HEK293 (cell line): ENCODE results near the gene MRPL44.

ENCODE experiments used
- CTCF ChIA-PET: fragments of 350-600 bp; formaldehyde crosslinking; extraction: SDS; loops from one replicate; lab custom pipeline; 2021; ENCODE audit warnings: antibody characterized with exemption; lab: Yijun Ruan, JAX
- POLR2A ChIA-PET: fragments of 300-600 bp; formaldehyde crosslinking; extraction: SDS; loops from one replicate; lab custom pipeline; 2020; ENCODE audit warnings: antibody characterized with exemption, inconsistent platforms; lab: Yijun Ruan, JAX
- H3K27ac ChIP-seq: fragments of 200-500 bp; sonication (Bioruptor generic); 2 replicates; pipeline ENCODE4 v1.5.1; 2014; ENCODE audit warnings: low read depth, low read length, control low read depth, inconsistent platforms; ENCODE audit errors: extremely low read depth
- H3K36me3 ChIP-seq, 2 experiments: fragments of 200-500 bp in 1 of 2; sonication (Bioruptor generic) in 1 of 2; 1 replicate in 1 of 2; 2 replicates in 1 of 2; pipeline ENCODE4 v1.5.1; 2014 to 2017; ENCODE audit warnings: inconsistent platforms in 2 of 2, low read length in 2 of 2; ENCODE audit not compliant: control insufficient read depth in 2 of 2, insufficient read depth in 1 of 2
- H3K4me1 ChIP-seq: fragments of 200-500 bp; sonication (Bioruptor generic); 2 replicates; pipeline ENCODE4 v1.5.1; 2014; ENCODE audit warnings: mild to moderate bottlenecking, low read length, inconsistent platforms; ENCODE audit not compliant: control insufficient read depth, insufficient read depth
- H3K4me3 ChIP-seq: 2 replicates; pipeline ENCODE4 v1.5.1; 2011; ENCODE audit warnings: low read depth, mild to moderate bottlenecking, control low read depth, low read length, moderate library complexity
- H3K9me3 ChIP-seq: fragments of 200-500 bp; sonication (Bioruptor generic); 2 replicates; pipeline ENCODE4 v1.5.1; 2014; ENCODE audit warnings: low read depth, low read length, inconsistent platforms; ENCODE audit not compliant: control insufficient read depth, insufficient read depth
- BCL11A ChIP-seq: fragments of 450-650 bp; formaldehyde crosslinking; IDR thresholded peaks from 2 replicates; pipeline ENCODE4 v1.5.1; 2016; ENCODE audit warnings: low read depth, missing biosample characterization, missing genetic modification characterization
- FEZF1 ChIP-seq: fragments of 450-650 bp; formaldehyde crosslinking; IDR thresholded peaks from 2 replicates; pipeline ENCODE4 v1.5.1; 2016; ENCODE audit warnings: missing biosample characterization, missing genetic modification characterization
- KLF9 ChIP-seq: fragments of 450-650 bp; formaldehyde crosslinking; IDR thresholded peaks from 2 replicates; pipeline ENCODE4 v1.5.1; 2016; ENCODE audit warnings: missing biosample characterization, missing genetic modification characterization, low read depth
- SCRT2 ChIP-seq: fragments of 450-650 bp; formaldehyde crosslinking; IDR thresholded peaks from 2 replicates; pipeline ENCODE4 v1.5.1; 2016; ENCODE audit warnings: missing biosample characterization, missing genetic modification characterization
- YY2 ChIP-seq: fragments of 450-650 bp; formaldehyde crosslinking; IDR thresholded peaks from 2 replicates; pipeline ENCODE4 v1.5.1; 2016; ENCODE audit warnings: missing biosample characterization, missing genetic modification characterization
- ZNF140 ChIP-seq: fragments of 450-650 bp; formaldehyde crosslinking; IDR thresholded peaks from 2 replicates; pipeline ENCODE4 v1.5.1; 2016; ENCODE audit warnings: missing biosample characterization, missing genetic modification characterization
- ZNF248 ChIP-seq: fragments of 450-650 bp; formaldehyde crosslinking; IDR thresholded peaks from 2 replicates; pipeline ENCODE4 v1.5.1; 2017; ENCODE audit warnings: missing biosample characterization, missing genetic modification characterization
- ZNF266 ChIP-seq: fragments of 450-650 bp; formaldehyde crosslinking; IDR thresholded peaks from 2 replicates; pipeline ENCODE4 v1.5.1; 2016; ENCODE audit warnings: missing biosample characterization, missing genetic modification characterization, low read depth
- ZNF311 ChIP-seq: fragments of 450-650 bp; formaldehyde crosslinking; IDR thresholded peaks from 2 replicates; pipeline ENCODE4 v1.5.1; 2017; ENCODE audit warnings: missing biosample characterization, missing genetic modification characterization, borderline replicate concordance
- ZNF354C ChIP-seq: fragments of 450-650 bp; formaldehyde crosslinking; IDR thresholded peaks from 2 replicates; pipeline ENCODE4 v1.5.1; 2016; ENCODE audit warnings: missing biosample characterization, missing genetic modification characterization, low read depth, borderline replicate concordance
- ZNF514 ChIP-seq: fragments of 450-650 bp; formaldehyde crosslinking; IDR thresholded peaks from 2 replicates; pipeline ENCODE4 v1.5.1; 2016; ENCODE audit warnings: missing biosample characterization, missing genetic modification characterization
- ZNF561 ChIP-seq: fragments of 450-650 bp; IDR thresholded peaks from 2 replicates; pipeline ENCODE4 v1.5.1; 2018; ENCODE audit warnings: missing biosample characterization, missing genetic modification characterization, borderline replicate concordance
- ZNF623 ChIP-seq: fragments of 450-650 bp; formaldehyde crosslinking; IDR thresholded peaks from 2 replicates; pipeline ENCODE4 v1.5.1; 2016; ENCODE audit warnings: missing biosample characterization, missing genetic modification characterization
- ZNF658 ChIP-seq: fragments of 450-650 bp; formaldehyde crosslinking; IDR thresholded peaks from 2 replicates; pipeline ENCODE4; 2016; ENCODE audit warnings: missing biosample characterization, missing genetic modification characterization
- ZNF792 ChIP-seq: fragments of 450-650 bp; formaldehyde crosslinking; IDR thresholded peaks from 2 replicates; pipeline ENCODE4 v1.5.1; 2016; ENCODE audit warnings: missing biosample characterization, missing genetic modification characterization
- ZNF830 ChIP-seq: fragments of 450-650 bp; IDR thresholded peaks from 2 replicates; pipeline ENCODE4 v1.5.0; 2018; ENCODE audit warnings: missing biosample characterization, missing genetic modification characterization, low read depth, mild to moderate bottlenecking, moderate library complexity
- ZNF843 ChIP-seq: fragments of 450-650 bp; formaldehyde crosslinking; IDR thresholded peaks from 2 replicates; pipeline ENCODE4 v1.5.1; 2016; ENCODE audit warnings: missing biosample characterization, missing genetic modification characterization
- ZSCAN30 ChIP-seq: fragments of 450-650 bp; IDR thresholded peaks from 2 replicates; pipeline ENCODE4 v1.5.1; 2018; ENCODE audit warnings: missing biosample characterization, mild to moderate bottlenecking, missing genetic modification characterization, moderate library complexity
- TF ChIP-seq, protein P1 (sequence below): fragments of 450-650 bp; formaldehyde crosslinking; IDR thresholded peaks from 2 replicates; pipeline ENCODE4 v1.5.1; 2016; ENCODE audit warnings: missing biosample characterization, missing genetic modification characterization
- TF ChIP-seq, protein P2 (sequence below): fragments of 450-650 bp; formaldehyde crosslinking; IDR thresholded peaks from 2 replicates; pipeline ENCODE4 v1.5.1; 2016; ENCODE audit warnings: missing biosample characterization, missing genetic modification characterization, low read depth
- TF ChIP-seq, protein P3 (sequence below): sonication (generic); formaldehyde crosslinking; IDR thresholded peaks from 2 replicates; pipeline ENCODE4 v1.8.1; 2022; ENCODE audit warnings: mild to moderate bottlenecking, moderate library complexity, missing genetic modification reagents
- TF ChIP-seq, protein P4 (sequence below): fragments of 450-650 bp; formaldehyde crosslinking; IDR thresholded peaks from 2 replicates; pipeline ENCODE4 v1.5.1; 2017; ENCODE audit warnings: missing biosample characterization, missing genetic modification characterization
- TF ChIP-seq, protein P5 (sequence below): fragments of 450-650 bp; formaldehyde crosslinking; IDR thresholded peaks from 2 replicates; pipeline ENCODE4; 2016; ENCODE audit warnings: missing biosample characterization, missing genetic modification characterization

Gene MRPL44

DNA sequence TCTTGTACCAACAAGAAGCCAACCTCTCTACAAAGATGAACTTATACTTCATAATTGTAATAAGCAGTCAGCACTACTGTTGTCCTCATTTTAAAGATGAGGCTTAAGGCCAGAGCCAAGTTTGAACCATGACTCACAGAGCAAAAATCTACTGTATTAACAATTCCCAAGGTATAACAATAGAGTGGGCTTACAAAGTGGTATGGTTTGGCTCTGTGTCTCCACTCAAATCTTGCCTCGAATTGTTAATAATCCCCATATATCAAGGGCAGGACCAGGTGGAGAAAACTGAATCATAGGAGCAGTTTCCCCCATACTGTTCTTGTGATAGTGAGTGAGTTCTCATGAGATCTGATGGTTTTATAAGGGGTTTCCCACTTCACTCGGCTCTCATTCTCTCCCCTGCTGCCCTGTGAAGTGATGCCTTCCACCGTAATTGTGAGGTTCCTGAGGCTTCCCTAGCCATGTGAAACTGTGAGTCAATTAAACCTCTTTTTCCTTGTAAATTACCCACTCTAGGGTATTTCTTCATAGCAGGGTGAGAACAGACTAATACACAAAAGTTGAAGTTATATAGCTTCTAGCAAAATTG, 19.5 kb downstream of the MRPL44 start:
- ChIA-PET CTCF (interaction anchor here (0.7 to 2.5 kb wide), 3 partner anchors 12 to 221 kb away, joined by 4 to 14 read pairs (median 4); no protein-coding TSS in a partner anchor), POLR2A (no interaction called here)
- H3K36me3 ChIP-seq = peaks cover 7 to 43% of the 10 kb centered on the region in 2 experiments
- no peak overlapping the region for H3K4me3 ChIP-seq
- TF ChIP-seq, protein P1, sequence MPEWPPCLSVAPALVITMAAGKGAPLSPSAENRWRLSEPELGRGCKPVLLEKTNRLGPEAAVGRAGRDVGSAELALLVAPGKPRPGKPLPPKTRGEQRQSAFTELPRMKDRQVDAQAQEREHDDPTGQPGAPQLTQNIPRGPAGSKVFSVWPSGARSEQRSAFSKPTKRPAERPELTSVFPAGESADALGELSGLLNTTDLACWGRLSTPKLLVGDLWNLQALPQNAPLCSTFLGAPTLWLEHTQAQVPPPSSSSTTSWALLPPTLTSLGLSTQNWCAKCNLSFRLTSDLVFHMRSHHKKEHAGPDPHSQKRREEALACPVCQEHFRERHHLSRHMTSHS (tag by site-specific recombination) = no peak
- TF ChIP-seq ZNF514 (tag by site-specific recombination) = no peak
- TF ChIP-seq FEZF1 (tag by site-specific recombination) = no peak
- TF ChIP-seq YY2 = no peak
- TF ChIP-seq ZNF561 (tag by site-specific recombination) = no peak
- TF ChIP-seq ZNF623 = no peak
- TF ChIP-seq, protein P2, sequence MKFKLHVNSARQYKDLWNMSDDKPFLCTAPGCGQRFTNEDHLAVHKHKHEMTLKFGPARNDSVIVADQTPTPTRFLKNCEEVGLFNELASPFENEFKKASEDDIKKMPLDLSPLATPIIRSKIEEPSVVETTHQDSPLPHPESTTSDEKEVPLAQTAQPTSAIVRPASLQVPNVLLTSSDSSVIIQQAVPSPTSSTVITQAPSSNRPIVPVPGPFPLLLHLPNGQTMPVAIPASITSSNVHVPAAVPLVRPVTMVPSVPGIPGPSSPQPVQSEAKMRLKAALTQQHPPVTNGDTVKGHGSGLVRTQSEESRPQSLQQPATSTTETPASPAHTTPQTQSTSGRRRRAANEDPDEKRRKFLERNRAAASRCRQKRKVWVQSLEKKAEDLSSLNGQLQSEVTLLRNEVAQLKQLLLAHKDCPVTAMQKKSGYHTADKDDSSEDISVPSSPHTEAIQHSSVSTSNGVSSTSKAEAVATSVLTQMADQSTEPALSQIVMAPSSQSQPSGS (tag by site-specific recombination) = no peak
- TF ChIP-seq SCRT2 (tag by site-specific recombination) = no peak
- no peak for TF ChIP-seq ZNF140 (tag by site-specific recombination)
- H3K4me1 ChIP-seq = no peaks in the 10 kb centered on the region
- no peak overlapping the region for H3K27ac ChIP-seq
- H3K9me3 ChIP-seq = no peaks in the 10 kb centered on the region

DNA sequence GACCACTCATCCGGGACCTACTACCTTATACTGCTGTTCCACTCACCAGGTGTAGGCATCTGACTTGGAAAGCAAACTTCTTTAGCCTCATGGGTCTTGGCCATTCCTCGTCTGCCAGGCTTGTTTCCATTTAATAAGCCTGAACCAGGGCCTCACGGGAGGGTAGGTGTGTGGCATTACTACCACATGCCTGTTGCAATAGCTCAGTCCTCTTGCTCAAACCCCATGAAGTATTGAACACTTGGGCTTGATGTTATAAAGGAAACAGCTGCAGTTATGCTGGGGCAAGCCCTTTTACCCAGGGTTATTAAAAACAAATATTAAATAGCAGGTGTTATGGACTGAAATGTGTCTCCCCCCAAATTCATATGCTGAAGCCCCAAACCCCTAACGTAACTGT, 21.2 kb downstream of the MRPL44 start:
- ChIA-PET POLR2A (no interaction called here), CTCF (interaction anchor here (0.9 to 2.5 kb wide), 3 partner anchors 11 to 17 kb away, joined by 3 to 14 read pairs (median 6); no protein-coding TSS in a partner anchor)
- H3K36me3 ChIP-seq = peaks cover 11 to 46% of the 10 kb centered on the region in 2 experiments

More for the DNA sequence above, 21.2 kb downstream of the MRPL44 start:
- Histone ChIP-seq H3K4me1 (no peaks in the 10 kb centered on the region), H3K4me3 (no peak overlapping the region), H3K9me3 (no peaks in the 10 kb centered on the region), H3K27ac (no peak overlapping the region)
- TF ChIP-seq, protein P3, sequence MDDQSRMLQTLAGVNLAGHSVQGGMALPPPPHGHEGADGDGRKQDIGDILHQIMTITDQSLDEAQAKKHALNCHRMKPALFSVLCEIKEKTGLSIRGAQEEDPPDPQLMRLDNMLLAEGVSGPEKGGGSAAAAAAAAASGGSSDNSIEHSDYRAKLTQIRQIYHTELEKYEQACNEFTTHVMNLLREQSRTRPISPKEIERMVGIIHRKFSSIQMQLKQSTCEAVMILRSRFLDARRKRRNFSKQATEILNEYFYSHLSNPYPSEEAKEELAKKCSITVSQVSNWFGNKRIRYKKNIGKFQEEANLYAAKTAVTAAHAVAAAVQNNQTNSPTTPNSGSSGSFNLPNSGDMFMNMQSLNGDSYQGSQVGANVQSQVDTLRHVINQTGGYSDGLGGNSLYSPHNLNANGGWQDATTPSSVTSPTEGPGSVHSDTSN (CRISPR knock-in tag) = no peak
- TF ChIP-seq ZNF266 (tag by site-specific recombination) (no peak), ZNF830 (no peak), ZNF843 (no peak), KLF9 (tag by site-specific recombination) (no peak), ZNF792 (tag by site-specific recombination) (no peak), ZNF623 (no peak), ZNF311 (tag by site-specific recombination) (no peak), BCL11A (tag by site-specific recombination) (no peak), ZNF658 (tag by site-specific recombination) (no peak), ZSCAN30 (tag by site-specific recombination) (no peak), ZNF354C (no peak), ZNF248 (tag by site-specific recombination) (no peak)
- TF ChIP-seq, protein P4, sequence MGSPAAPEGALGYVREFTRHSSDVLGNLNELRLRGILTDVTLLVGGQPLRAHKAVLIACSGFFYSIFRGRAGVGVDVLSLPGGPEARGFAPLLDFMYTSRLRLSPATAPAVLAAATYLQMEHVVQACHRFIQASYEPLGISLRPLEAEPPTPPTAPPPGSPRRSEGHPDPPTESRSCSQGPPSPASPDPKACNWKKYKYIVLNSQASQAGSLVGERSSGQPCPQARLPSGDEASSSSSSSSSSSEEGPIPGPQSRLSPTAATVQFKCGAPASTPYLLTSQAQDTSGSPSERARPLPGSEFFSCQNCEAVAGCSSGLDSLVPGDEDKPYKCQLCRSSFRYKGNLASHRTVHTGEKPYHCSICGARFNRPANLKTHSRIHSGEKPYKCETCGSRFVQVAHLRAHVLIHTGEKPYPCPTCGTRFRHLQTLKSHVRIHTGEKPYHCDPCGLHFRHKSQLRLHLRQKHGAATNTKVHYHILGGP (tag by site-specific recombination) = no peak
- TF ChIP-seq, protein P5, sequence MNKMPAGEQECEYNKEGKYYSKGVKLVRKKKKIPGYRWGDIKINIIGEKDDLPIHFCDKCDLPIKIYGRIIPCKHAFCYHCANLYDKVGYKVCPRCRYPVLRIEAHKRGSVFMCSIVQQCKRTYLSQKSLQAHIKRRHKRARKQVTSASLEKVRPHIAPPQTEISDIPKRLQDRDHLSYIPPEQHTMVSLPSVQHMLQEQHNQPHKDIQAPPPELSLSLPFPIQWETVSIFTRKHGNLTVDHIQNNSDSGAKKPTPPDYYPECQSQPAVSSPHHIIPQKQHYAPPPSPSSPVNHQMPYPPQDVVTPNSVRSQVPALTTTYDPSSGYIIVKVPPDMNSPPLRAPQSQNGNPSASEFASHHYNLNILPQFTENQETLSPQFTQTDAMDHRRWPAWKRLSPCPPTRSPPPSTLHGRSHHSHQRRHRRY = no peak
